TTC549 (cell line): ENCODE measurements around the gene LDLRAD3.

ENCODE experiments used
- FAIRE-seq: peaks from 2 replicates; lab custom pipeline; 2012; peaks lifted over from hg19 to GRCh38; lab: Jason Lieb, UNC

The LDLRAD3 gene

DNA sequence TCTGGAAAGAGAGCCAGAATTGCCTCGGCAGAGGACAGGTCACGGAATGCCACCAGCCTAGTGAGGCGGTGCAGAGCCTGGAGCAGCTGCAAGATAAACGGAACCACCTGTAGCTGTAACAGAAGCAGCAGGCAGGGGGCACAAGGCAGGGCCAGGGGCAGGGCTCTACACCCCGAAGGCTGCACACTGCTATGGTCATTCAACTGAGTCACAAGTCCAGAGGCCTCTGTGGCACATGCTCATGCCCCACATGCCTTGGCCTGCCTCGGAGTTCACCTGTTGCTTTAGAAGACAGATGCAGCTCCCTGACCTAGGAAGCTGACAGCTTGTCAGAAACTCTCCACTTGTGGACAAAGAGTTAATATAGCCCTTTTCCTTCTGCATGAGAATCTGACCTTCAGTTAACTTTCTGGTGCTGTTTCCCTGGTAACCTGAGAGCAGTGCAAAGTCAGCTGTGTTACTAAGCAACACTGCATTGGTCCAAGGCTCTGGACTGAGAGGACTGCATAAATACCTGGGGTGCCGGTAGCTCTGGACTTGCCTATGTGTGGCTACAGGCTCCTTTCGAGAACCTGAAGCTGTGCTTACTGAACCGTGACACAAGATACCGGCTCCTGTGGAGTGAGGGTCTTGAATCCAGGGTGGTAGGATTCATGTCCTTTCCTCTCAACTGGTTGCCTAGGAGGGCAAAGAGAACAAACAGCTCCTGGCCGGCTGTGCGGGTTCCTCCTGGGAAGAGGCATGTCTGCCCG lies 334.8 kb downstream of the LDLRAD3 start:
- FAIRE-seq, result no peak

DNA sequence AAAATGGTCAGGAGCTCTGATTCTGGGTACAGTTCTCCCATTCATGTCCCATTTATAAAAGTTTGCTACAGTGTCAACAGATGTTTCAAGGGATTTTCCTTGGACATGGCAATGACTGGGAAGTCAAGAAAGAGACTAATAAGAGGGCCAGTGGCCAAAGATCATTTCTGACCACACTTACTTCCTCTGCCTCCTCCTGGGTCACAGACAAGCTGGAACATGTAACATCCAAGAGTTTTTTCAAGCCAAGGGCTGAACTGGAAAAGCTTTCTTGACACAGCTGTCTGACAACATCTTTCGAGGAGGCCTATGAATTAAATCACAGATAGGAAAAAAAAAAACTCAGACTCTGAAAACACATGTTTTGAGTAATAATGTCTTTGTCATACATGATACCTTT lies 336.7 kb downstream of the LDLRAD3 start:
- FAIRE-seq, result no peak
